ENCODE measurements around the gene ATPAF1. TPM values are rescaled to one million over a fixed set of nuclear protein-coding genes. Genes with fewer than 3 reads are reported as not detected.

ATPAF1 gene
- 44.5 and 47.9 TPM in 2 replicates for total RNA-seq

GRCh38 chr1:46667782-46668760, at the start of gene ATPAF1:
Gene ATPAF1 (minus strand): TSS chr1:46668364. CDS start chr1:46668322, 42 bp downstream.

DNA sequence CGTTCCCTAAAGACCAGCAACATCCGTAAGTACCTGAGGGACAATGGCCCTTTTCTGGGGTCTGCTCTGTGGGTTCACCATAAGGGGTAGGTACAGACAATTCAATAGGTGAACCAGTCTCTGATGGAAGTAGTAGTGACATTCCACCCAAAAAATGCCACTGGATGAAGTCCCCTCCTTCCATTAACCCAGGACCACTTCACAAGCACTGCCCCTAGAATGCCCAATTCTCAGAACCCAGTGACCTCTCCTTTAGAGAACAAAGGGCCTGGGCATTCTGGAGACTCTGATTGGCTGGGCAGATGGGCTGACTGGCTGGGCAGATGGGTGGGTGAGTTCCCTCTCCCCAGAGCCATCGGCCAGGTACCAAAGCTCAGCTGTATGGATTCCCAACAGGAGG, 3.4 kb upstream of the ATPAF1 start, which contains the start of gene TEX38:
Gene TEX38, plus strand, starts transcription at position 301 of the 400 bp plus-strand sequence. Its CDS starts 81 bp downstream, at position 382.

DNA sequence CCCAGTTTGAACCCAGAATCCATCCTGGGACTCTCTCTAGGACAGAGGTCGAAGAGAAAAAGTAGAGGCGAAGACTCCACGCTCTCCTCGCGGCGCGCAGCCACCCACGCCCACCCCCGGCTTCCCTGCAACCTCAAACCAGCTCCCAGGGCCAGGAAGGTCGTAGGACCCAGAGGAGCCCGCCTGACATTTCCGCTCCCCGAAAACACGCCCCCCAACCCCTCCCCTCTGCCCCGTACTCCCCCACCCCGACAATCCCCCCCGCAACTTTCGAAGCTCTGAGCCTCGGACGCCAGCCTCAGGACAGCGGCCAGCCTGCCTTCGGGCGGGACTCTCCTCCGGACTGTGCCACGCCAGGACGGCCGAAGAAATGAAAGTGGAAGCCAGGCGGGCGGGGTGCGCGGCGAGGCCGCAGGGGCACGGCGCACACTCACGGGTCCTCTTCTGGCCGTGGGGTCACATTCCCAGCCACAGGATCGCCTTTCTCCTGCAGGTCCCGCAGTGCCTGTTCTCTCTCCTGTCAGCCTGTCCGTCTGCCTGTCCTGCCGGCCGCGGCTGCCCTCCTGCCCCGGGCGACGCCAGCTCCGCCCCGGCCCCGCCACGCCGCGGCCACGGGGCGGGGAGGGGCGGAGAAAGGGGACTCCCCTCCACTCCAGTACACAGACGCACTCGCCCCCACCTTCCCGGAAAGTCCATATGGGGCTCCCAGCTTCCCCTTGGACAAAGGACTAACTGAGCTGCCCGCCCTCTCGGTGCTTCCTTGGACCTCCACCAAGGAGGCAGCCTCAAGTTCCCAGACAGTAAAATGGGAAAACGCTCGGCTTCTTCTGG, 51.7 kb downstream of the ATPAF1 start, which contains the start of gene MOB3C:
Gene MOB3C, minus strand, starts transcription at position 535 of the 831 bp plus-strand sequence. CDS start 3,490 bp downstream, outside the sequence.

GRCh38 chr1:46603858-46604549, 64.2 kb downstream of the ATPAF1 start, which contains the start of gene MKNK1:
Gene MKNK1 (minus strand): TSS chr1:46604268. CDS start chr1:46583327, 20,941 bp downstream.

Other genes starting within 250 kb of the ATPAF1 start
- gene DMBX1, start 178.5 kb downstream of the ATPAF1 start, total RNA-seq: not detected in 2 replicates
- gene KNCN, start 116.7 kb downstream of the ATPAF1 start, total RNA-seq: not detected in 2 replicates
- 15.7 and 18.6 TPM in 2 replicates for gene MKNK1, start 64.1 kb downstream of the ATPAF1 start, total RNA-seq
- 10.4 and 11.4 TPM in 2 replicates for gene MOB3C, start 51.6 kb downstream of the ATPAF1 start, total RNA-seq
- gene TEX38, start 3.5 kb upstream of the ATPAF1 start, total RNA-seq: not detected in 2 replicates
- 30.3 and 42.4 TPM in 2 replicates for gene EFCAB14, start 50.8 kb upstream of the ATPAF1 start, total RNA-seq
- gene CYP4B1, start 130.7 kb upstream of the ATPAF1 start, total RNA-seq: not detected in 2 replicates